KMS-11 (cell line): ENCODE measurements around the gene SHE.

ENCODE experiments used
- H2AFZ ChIP-seq: fragments of 200-600 bp; sonication (generic); 2 replicates; pipeline ENCODE4 v1.6.1; 2016; ENCODE audit warnings: antibody characterized with exemption, mixed run types, low read depth
- H3K27ac ChIP-seq: fragments of 200-600 bp; sonication (generic); 2 replicates; pipeline ENCODE4 v1.6.1; 2016; ENCODE audit warnings: mild to moderate bottlenecking, mixed run types
- H3K27me3 ChIP-seq: fragments of 200-600 bp; sonication (generic); 2 replicates; pipeline ENCODE4 v1.6.1; 2017; ENCODE audit warnings: mild to moderate bottlenecking, low read depth, mixed run types, moderate library complexity; ENCODE audit not compliant: insufficient read depth
- H3K36me3 ChIP-seq: fragments of 200-600 bp; sonication (generic); 2 replicates; pipeline ENCODE4 v1.6.1; 2017; ENCODE audit warnings: mild to moderate bottlenecking, mixed run types; ENCODE audit not compliant: insufficient read depth
- H3K4me1 ChIP-seq: fragments of 200-600 bp; sonication (generic); 2 replicates; pipeline ENCODE4 v1.6.1; 2016; ENCODE audit warnings: mild to moderate bottlenecking, low read depth, mixed run types; ENCODE audit not compliant: poor library complexity, severe bottlenecking
- H3K4me2 ChIP-seq: fragments of 200-600 bp; sonication (generic); 2 replicates; pipeline ENCODE4 v1.7.0; 2016; ENCODE audit warnings: mild to moderate bottlenecking, mixed run types
- H3K4me3 ChIP-seq: fragments of 200-600 bp; sonication (generic); IDR thresholded peaks from 2 replicates; pipeline ENCODE4 v1.6.1; 2017; ENCODE audit warnings: low read depth, low read length, mixed read lengths; ENCODE audit not compliant: insufficient read depth
- H3K79me2 ChIP-seq: fragments of 200-600 bp; sonication (generic); 2 replicates; pipeline ENCODE4 v1.6.1; 2016; ENCODE audit warnings: low read depth, mixed run types; ENCODE audit not compliant: insufficient read depth
- H3K9ac ChIP-seq: fragments of 200-600 bp; sonication (generic); 2 replicates; pipeline ENCODE4 v1.6.1; 2016; ENCODE audit warnings: mild to moderate bottlenecking, mixed run types
- H4K20me1 ChIP-seq: fragments of 200-600 bp; sonication (generic); 2 replicates; pipeline ENCODE4 v1.6.1; 2016; ENCODE audit warnings: mild to moderate bottlenecking, mixed run types; ENCODE audit not compliant: insufficient read depth
- TF ChIP-seq, protein P1 (sequence below): fragments of 200-600 bp; sonication (generic); conservative IDR thresholded peaks from 2 replicates; pipeline ENCODE4 v1.6.1; 2017; ENCODE audit warnings: low read depth, mild to moderate bottlenecking, antibody characterized with exemption, low read length, moderate library complexity, mixed read lengths

The SHE gene

GRCh38 chr1:154434346-154435085, 67.7 kb downstream of the SHE start:
- TF ChIP-seq, protein P1, sequence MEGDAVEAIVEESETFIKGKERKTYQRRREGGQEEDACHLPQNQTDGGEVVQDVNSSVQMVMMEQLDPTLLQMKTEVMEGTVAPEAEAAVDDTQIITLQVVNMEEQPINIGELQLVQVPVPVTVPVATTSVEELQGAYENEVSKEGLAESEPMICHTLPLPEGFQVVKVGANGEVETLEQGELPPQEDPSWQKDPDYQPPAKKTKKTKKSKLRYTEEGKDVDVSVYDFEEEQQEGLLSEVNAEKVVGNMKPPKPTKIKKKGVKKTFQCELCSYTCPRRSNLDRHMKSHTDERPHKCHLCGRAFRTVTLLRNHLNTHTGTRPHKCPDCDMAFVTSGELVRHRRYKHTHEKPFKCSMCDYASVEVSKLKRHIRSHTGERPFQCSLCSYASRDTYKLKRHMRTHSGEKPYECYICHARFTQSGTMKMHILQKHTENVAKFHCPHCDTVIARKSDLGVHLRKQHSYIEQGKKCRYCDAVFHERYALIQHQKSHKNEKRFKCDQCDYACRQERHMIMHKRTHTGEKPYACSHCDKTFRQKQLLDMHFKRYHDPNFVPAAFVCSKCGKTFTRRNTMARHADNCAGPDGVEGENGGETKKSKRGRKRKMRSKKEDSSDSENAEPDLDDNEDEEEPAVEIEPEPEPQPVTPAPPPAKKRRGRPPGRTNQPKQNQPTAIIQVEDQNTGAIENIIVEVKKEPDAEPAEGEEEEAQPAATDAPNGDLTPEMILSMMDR = no peak
- no peak overlapping the region for H3K9ac ChIP-seq
- H3K4me3 ChIP-seq = no peak overlapping the region
- no peaks in the 10 kb centered on the region for H3K79me2 ChIP-seq
- H3K4me2 ChIP-seq = no peak overlapping the region
- H3K27ac ChIP-seq = no peak overlapping the region
- no peaks in the 10 kb centered on the region for H3K36me3 ChIP-seq
- peaks cover 18% of the 10 kb centered on the region for H3K4me1 ChIP-seq
- H4K20me1 ChIP-seq = no peaks in the 10 kb centered on the region
- peaks cover 10% of the 10 kb centered on the region; the same call in 1 of the 2 replicates for H3K27me3 ChIP-seq
- H2AFZ ChIP-seq = no peak overlapping the region

DNA sequence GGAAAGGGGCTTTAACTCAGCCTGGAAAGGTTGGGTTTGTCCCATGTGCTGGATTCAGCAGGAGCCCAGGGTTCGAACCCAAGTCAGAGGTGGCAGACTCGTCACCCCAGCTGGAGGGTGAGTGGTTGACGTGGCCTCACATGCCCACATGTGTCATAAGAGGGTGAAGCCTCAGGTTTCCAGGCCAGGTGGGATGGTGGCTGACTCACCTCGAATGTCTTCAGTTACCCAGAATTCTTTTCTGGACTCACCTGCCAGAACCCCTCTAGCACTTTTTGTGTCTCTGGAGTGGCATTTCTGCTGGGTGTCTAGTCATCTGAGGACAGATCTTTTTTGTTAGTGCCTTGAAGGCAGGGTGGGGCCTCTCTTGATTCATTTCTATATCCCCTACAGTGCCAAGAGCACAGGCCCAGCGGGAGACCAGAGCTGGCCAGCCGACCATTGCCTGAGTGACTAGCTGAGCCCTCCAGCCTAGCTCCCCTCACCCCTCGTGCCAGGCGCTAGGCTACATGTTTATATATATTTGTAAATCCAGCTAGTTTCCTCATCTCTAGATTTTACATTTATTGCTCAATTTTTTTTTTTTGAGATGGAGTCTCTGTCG, 68.9 kb downstream of the SHE start:
- Histone ChIP-seq H4K20me1 (no peaks in the 10 kb centered on the region), H3K79me2 (no peaks in the 10 kb centered on the region), H3K9ac (no peak overlapping the region), H3K27me3 (peaks cover 5% of the 10 kb centered on the region; the same call in 1 of the 2 replicates), H3K4me1 (peaks cover 5% of the 10 kb centered on the region), H2AFZ (no peak overlapping the region), H3K27ac (no peak overlapping the region), H3K4me3 (no peak overlapping the region), H3K36me3 (no peaks in the 10 kb centered on the region), H3K4me2 (no peak overlapping the region)
- TF ChIP-seq, protein P1 = no peak

DNA sequence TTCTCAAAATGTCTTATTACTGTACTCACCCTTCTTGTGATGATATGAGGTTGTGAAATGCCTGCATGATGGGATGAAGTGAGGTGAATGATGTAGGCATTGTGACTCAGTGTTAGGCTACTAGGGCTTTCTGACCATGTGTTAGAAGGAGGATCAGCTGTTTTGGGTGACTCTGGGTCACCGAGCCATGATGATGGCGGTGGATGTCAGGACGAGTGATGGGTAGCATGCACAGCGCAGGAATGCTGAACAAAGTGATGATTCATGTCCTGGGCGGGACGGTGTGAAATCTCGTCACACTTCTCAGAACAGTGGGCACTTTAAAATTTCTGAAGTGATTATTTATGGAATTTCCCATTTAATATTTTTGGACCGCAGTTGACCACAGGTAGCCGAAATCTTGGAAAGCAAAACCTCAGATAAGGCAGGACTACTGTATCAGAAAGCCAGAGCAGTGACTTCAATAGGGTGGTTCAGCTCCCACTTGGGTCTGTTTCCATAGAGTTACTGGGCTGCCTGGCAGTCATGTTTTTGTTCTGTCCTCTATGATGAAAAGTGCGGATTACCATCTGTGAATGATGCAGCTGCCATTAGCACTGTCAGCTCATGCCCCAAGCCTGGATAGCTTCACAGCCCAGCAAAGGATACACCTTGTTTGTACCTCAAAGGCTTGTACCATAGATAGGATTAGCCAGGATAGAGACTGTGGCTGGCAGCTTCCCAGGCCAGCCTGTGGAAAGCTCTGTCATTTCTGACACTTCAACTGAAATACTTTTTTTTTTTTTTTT, 70.4 kb downstream of the SHE start:
- Histone ChIP-seq H3K27me3 (no peaks in the 10 kb centered on the region), H3K4me2 (no peak overlapping the region), H3K4me1 (no peaks in the 10 kb centered on the region), H4K20me1 (no peaks in the 10 kb centered on the region), H3K79me2 (no peaks in the 10 kb centered on the region), H2AFZ (no peak overlapping the region), H3K27ac (no peak overlapping the region), H3K9ac (no peak overlapping the region), H3K4me3 (no peak overlapping the region), H3K36me3 (no peaks in the 10 kb centered on the region)
- TF ChIP-seq, protein P1 = no peak

DNA sequence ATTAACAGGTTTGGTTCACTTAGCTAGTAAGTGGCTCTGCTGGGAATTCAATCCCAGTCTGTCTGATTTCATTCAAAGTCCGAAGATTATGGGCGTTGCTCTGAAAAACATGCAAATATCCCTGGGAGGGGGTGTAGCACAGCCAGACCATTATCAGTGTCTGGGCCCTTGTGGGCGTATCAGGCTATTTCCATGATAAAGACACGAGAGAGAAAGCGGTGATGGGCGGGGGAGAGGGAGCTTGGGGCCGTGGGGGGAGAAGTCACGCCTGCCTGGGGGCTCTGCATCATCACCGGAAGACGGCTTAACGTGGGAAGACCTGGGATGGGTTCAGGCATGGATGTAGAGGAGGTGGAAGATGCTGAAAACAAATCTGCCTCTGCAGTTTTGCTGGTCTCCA, 71.3 kb downstream of the SHE start:
- Histone ChIP-seq H3K9ac (no peak overlapping the region), H3K4me3 (no peak overlapping the region), H2AFZ (no peak overlapping the region), H3K27me3 (no peaks in the 10 kb centered on the region), H3K36me3 (no peaks in the 10 kb centered on the region), H4K20me1 (no peaks in the 10 kb centered on the region), H3K79me2 (no peaks in the 10 kb centered on the region), H3K4me2 (no peak overlapping the region), H3K27ac (no peak overlapping the region), H3K4me1 (no peaks in the 10 kb centered on the region)
- TF ChIP-seq, protein P1 = no peak
